Kidney (tissue), 14 donors: ENCODE data around the gene FBXO17. TPM values are rescaled to one million over a fixed set of nuclear protein-coding genes. Genes with fewer than 3 reads are reported as not detected.

Experiments used
- DNase-seq, 5 donors: peaks; one replicate each; pipeline ENCODE4 v3.0.0-alpha.2; 2013 to 2020
- FAIRE-seq: peaks from 2 replicates; lab custom pipeline; 2012; peaks lifted over from hg19 to GRCh38; lab: Jason Lieb, UNC
- H3K27ac ChIP-seq, 2 donors: one replicate each; pipeline ENCODE4 v1.7.0; 2013; ENCODE audit warnings: low read depth in 2 of 2, low read length in 2 of 2, inconsistent platforms in 1 of 2
- H3K27me3 ChIP-seq: one replicate; pipeline ENCODE4 v1.7.1; 2013; ENCODE audit warnings: low read length, inconsistent platforms; ENCODE audit not compliant: control insufficient read depth, insufficient read depth
- H3K36me3 ChIP-seq, 3 donors: one replicate each; pipeline versions ENCODE4 v1.7.0 to v1.7.1; 2013; ENCODE audit warnings: low read length in 3 of 3, control low read depth in 1 of 3, inconsistent platforms in 1 of 3; ENCODE audit not compliant: insufficient read depth in 3 of 3, control insufficient read depth in 2 of 3
- H3K4me1 ChIP-seq, 3 donors: one replicate each; pipeline versions ENCODE4 v1.7.0 to v1.7.1; 2013; ENCODE audit warnings: low read length in 3 of 3, inconsistent platforms in 1 of 3, low read depth in 1 of 3; ENCODE audit not compliant: control insufficient read depth in 2 of 3, insufficient read depth in 2 of 3
- H3K4me3 ChIP-seq, 3 donors: one replicate each; pipeline versions ENCODE4 v1.7.0 to v1.8.1; 2013; ENCODE audit warnings: low read length in 3 of 3, control low read depth in 1 of 3, inconsistent platforms in 1 of 3
- H3K9ac ChIP-seq, 3 donors: one replicate each; pipeline versions ENCODE4 v1.7.0 to v1.7.1; 2013; ENCODE audit warnings: low read length in 3 of 3, control low read depth in 1 of 3, inconsistent platforms in 1 of 3
- H3K9me3 ChIP-seq, 3 donors: one replicate each; pipeline versions ENCODE4 v1.7.0 to v1.7.1; 2013; ENCODE audit warnings: low read length in 3 of 3, control low read depth in 1 of 3, inconsistent platforms in 1 of 3; ENCODE audit not compliant: control insufficient read depth in 2 of 3, insufficient read depth in 1 of 3
- CTCF ChIP-seq: IDR thresholded peaks from 3 replicates; pipeline ENCODE4 v1.5.1; 2012; ENCODE audit warnings: mild to moderate bottlenecking, moderate library complexity, borderline replicate concordance; ENCODE audit not compliant: insufficient read depth; ENCODE audit errors: extremely low read depth
- intact Hi-C: fragments of 100-400 bp; cut with DNase I; formaldehyde crosslinking; loops from one replicate; pipeline ENCODE4 v1.11.1; 2022
- polyA plus RNA-seq: library from polyadenylated mRNA; stranded (reverse); fragments of 350-450 nt; fragmentation: Illumina TruSeq; extraction: RNeasy Lipid Tissue Mini Kit (QIAGEN cat#74804); gene quantifications from one replicate; pipeline ENCODE4 v1.2.3, GENCODE V29; 2014; ENCODE audit warnings: low read depth, low replicate concordance; ENCODE audit not compliant: insufficient read depth
- total RNA-seq: library from RNA; stranded (reverse); fragmentation: NEBNext Ultra II Directional; extraction: Animal tissue kit (Norgen Biotek cat#: 25700); gene quantifications from one replicate; pipeline ENCODE4 v1.2.1, GENCODE V29; 2021
- donor health status: control.
- donor health status: control.
- donor health status: control.
- donor health status: control.
- donor health status: control.
- donor health status: DM: yes; HTN: yes; CAD: no.
- donor health status: Normal renal cell carcinoma (clear cell type).

FBXO17 gene
- total and polyA plus RNA-seq, 2 donors from 2014 or later = 32.3 to 44.3 TPM

DNA sequence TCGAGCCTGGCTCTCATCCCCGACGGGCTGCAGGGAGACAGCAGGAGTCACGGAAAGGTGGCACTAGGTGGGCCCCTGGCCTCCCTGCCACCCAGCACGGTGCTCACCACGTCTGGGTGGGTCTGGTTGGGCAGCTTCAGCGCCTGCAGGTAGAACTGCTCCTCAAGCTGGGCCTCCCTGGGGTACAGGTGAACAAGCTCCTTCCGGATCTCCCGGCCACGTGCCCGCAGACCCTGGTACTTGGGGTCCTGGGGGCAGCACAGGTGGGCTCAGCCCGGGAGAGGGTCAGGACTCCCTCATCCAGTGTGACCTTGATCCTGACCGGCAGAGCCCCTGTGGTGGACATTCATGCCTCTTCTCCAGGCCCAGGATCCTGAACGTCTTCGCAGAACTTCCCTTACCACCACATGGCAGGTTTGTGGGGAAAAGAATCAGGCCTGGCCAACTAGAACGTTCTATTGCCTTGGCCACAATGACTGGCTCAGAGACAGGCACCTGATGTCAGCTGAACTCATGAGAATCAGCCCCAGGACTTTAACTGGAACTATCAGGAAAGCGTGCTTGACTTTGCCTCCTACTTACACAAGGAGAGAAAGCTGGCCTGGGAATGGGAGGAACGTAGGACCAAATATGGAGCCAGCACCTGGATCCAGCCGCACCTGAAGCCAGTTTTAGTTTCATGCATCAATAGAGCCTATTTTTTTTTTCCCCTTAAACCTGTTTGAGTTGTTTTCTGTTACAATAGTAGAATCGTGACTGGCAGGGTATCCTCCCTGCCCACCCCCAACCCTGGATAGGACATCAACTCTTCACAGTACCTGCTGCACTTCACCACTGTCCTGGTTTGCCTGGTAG lies 53.9 kb downstream of the FBXO17 start:
- H3K36me3 ChIP-seq = peaks cover 0 to 21% (median 3%) of the 10 kb centered on the region in 3 donors
- no peak for TF ChIP-seq CTCF
- no peak for DNase-seq
- intact Hi-C loops = no loop called here
- no peak for FAIRE-seq
- H3K27ac ChIP-seq = no peak overlapping the region
- H3K27me3 ChIP-seq = no peaks in the 10 kb centered on the region
- H3K4me3 ChIP-seq = no peak overlapping the region
- no peaks in the 10 kb centered on the region for H3K9me3 ChIP-seq
- H3K4me1 ChIP-seq = no peaks in the 10 kb centered on the region
- no peak overlapping the region for H3K9ac ChIP-seq

GRCh38 chr19:38920602-38921419 lies 54.7 kb downstream of the FBXO17 start:
- Histone ChIP-seq H3K9ac (no peak overlapping the region), H3K36me3 (peaks cover 0 to 21% (median 3%) of the 10 kb centered on the region in 3 donors), H3K4me3 (no peak overlapping the region), H3K27ac (no peak overlapping the region), H3K4me1 (no peaks in the 10 kb centered on the region), H3K27me3 (no peaks in the 10 kb centered on the region), H3K9me3 (no peaks in the 10 kb centered on the region)
- TF ChIP-seq CTCF = no peak
- intact Hi-C loops = no loop called here
- no peak for DNase-seq
- FAIRE-seq = no peak

DNA sequence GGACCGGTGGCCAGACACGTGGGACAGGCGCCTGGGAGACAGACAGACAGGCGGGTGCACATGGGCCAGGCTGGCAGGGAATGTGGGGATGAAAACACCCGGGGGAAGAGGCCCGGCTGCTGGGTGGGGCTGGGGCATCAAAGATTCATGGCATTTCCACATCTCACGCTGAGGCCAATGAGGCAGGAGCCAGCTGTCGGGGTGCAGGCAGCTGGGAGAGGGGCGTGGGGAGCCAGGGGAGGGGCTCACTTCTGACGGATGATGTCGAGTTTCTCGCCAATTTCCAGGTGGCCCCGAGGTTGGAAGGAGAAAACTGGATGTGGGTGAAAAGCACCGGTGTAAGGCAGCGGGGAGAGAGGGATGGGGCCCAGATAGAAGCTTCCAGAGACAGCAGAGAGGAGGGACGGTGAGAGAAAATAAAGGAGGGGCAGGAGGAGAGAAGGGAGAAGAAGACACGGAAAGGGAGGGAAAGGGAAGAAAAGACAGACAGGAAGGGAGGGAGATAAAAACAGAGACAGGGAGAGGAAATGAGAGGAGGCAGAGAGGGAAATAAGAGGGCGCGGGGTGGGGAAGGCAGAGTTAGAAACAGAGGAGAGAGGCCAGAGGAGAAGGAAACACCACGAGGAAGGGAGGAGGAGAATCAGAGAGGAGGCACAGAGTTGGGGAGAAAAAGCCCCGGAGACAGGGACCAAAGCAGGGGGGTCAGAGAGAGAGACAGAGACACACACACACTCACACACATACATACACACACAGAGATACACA lies 55.5 kb downstream of the FBXO17 start:
- Histone ChIP-seq H3K36me3 (peaks cover 0 to 16% (median 0%) of the 10 kb centered on the region in 3 donors), H3K4me3 (no peak overlapping the region), H3K27ac (no peak overlapping the region), H3K4me1 (no peaks in the 10 kb centered on the region), H3K9me3 (no peaks in the 10 kb centered on the region), H3K27me3 (no peaks in the 10 kb centered on the region), H3K9ac (no peak overlapping the region)
- DNase-seq (no peak), FAIRE-seq (no peak)
- intact Hi-C loops = no loop called here
- no peak for TF ChIP-seq CTCF
